ENCODE measurements around the gene MIOS.
"Not testable (repeated sequence)": the region's sequence is repeated elsewhere in the genome, so short reads cannot be mapped to it uniquely, and the experiment has no call there.

MIOS gene

GRCh38 chr7:7554649-7555575 is 11.8 kb upstream of the MIOS start:
- DNase-seq: no peak

DNA sequence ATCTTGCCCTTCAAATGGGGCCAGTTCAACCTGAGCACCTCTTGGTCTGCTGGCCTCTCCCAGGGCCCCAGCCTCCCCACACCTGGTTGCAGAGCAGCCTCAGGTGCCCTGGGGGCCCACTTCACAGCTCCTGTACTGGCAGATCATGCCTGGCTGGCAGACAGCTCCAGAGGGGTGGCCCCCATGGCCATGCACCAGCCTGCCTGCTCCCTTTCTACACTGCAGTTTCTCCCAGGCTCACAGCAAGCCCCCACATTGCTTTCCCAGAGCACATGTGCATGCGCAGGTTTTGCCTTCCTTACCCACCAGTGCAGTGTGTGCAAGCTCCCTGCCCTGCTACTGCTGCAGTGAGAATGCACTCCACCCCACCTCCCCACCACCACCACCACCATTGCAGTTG is 9.8 kb upstream of the MIOS start:
- DNase-seq: no peak

GRCh38 chr7:7557252-7557651 is 9.4 kb upstream of the MIOS start:
- no peak for DNase-seq

DNA sequence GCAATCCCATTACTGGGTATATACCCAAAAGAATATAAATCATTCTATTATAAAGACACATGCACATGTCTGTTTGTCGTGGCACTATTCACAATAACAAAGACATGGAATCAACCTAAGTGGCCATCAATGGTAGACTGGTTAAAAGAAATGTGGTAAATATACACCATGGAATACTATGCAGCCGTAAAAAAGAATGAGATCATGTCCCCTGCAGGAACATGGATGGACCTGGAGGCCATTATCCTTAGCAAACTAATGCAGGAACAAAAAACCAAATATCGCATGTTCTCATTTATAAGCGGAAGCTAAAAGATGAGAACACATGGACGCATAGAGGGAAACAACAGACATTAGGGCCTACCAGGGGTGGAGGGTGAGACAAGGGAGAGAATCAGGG is 5.1 kb upstream of the MIOS start:
- DNase-seq: not testable (repeated sequence)

GRCh38 chr7:7562736-7563135 is 3.9 kb upstream of the MIOS start:
- DNase-seq: no peak

DNA sequence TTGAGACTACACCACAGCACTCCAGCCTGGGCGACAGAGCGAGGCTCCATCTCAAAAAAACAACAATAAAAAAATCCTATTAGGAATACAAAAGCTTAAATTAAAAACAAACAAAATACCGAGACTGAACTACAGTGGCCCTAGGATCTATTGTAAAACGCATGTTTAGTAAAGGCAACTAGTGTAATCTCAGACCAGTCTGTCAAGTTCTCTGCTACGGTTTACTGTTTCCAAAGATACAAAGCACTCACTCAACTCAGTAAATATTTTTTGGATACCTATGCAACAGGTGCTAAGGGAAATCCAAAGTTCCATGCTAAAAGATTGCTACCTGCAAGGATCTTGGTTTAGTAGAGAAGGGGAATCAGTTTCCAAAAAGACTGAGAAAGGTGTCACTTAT is 3.4 kb upstream of the MIOS start:
- DNase-seq: no peak

DNA sequence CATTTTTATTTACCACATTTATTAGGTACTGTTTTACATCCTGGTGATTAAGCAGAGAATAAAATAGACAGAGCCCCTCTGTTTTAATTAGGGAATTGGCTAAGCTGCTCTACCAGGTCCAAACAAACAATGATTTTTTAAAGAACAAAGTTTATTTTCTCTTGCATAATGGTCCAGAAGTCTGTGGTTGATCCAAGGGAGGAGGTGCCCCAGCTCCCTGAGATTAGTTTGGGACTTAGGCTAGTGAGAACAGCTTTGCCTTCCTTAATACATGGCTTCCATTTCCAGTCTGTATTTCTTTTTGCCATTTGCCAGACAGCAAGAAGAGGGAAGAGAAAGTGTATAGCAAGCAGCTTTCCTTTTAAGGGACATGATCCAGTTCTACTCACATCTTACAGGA is 2.9 kb upstream of the MIOS start:
- no peak for DNase-seq

GRCh38 chr7:7564323-7564780 is 2.3 kb upstream of the MIOS start:
- no peak for DNase-seq

GRCh38 chr7:7565018-7565680 is 1.5 kb upstream of the MIOS start:
- no peak for DNase-seq

DNA sequence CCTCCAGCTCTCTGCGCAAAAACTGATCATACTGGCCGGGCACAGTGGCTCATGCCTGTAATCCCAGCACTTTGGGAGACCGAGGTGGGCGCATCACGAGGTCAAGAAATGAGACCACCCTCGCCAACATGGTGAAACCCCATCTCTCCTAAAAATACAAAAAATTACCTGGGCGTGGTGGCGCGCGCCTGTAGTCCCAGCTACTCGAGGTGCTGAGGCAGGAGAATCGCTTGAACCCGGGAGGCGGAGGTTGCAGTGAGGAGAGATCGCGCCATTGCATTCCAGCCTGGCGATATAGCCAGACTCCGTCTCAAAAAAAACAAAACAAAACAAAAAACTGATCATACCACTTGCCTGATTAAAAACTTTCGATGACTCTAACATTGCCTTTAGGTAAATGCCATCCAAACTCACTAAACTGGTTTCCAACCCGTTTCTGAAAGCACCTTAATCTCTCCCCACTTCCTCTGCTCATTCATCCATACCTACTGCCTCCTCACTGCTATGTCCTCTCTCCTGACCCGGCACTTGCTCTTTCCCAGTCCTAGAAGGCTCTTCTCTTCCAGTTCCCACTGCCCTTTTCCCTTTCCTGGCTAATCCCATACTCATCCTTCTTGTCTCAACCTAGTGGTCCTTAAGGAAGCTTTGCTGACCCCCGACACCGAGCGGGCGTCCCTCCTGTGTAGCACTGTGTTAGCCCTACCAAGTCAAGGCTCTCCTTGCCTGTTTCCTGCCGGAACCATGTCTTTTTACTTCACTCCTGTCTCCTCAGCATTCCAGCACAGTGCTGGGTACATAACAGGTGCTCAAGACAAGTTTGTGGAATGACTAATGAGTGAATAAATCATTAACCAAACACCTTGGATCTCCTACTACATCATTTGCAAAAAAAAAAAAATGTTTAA is 686 bp upstream of the MIOS start:
- DNase-seq: peak; percentile 11

GRCh38 chr7:7567898-7568531 is 1.3 kb downstream of the MIOS start:
- DNase-seq: no peak

- no peak for DNase-seq
Observed at GRCh38 chr7:7568553-7568952, 1.9 kb downstream of the MIOS start.

DNA sequence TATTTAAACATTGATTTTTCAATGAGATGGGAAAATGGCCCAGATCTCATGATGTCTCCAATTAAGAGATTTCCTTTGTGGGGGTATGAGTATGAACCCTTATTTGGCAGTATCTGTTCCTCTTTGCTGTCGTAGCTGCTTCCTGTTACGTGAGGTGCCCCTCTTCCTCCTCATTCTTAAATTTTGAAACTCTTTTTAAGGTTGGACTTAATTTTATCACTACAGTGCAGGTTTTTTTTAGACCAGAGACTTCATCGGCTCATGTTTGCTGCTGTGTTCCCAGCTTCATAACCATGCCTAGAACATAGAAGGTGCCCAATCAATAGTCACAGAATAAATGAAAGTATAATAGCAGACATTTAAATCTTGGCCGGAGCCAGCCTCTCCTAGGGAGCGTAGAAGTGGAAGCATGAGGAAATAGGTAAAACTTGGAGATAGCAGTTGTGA is 2.4 kb downstream of the MIOS start:
- peak; percentile 13 for DNase-seq

DNA sequence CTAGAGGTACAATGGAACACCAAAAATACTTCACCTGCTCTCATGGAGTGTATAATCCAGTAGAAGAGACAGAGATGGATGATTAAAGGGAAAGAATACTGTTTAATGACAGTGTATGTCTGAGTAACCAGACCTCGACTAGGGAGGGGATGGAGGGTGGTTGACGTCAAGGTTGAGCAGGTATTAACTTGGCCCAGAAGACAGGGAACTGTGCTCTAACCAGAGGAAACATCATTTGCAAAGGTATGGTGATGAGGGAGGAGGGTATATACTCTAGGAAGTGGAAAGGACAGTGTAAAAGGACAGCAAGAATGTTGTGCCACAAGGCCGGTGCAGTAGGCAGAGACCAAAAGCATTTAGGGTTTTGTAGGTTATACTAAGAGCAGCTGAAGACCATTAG is 2.9 kb downstream of the MIOS start:
- no peak for DNase-seq

GRCh38 chr7:7570584-7570983 is 3.9 kb downstream of the MIOS start:
- DNase-seq: no peak

GRCh38 chr7:7573701-7574100 is 7.0 kb downstream of the MIOS start:
- DNase-seq: no peak

DNA sequence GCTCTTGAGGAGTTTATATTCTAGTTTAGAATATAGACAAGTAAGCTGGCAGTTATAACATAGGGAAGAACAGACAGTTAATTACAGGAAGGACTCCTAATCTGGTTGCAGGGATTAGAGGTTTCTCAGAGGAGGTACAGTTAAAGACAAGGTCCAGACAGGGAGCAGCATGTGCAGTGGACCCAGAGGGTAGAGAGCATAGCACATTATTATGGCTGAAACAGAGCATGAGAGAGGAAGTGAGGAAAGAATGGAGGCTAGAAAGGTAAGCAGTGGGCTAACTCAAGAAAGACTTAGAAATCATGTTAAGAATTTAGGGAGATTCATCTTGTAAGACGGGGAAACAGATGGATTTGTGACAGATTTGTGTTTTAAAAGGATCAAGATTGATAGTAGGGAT is 9.7 kb downstream of the MIOS start:
- no peak for DNase-seq

DNA sequence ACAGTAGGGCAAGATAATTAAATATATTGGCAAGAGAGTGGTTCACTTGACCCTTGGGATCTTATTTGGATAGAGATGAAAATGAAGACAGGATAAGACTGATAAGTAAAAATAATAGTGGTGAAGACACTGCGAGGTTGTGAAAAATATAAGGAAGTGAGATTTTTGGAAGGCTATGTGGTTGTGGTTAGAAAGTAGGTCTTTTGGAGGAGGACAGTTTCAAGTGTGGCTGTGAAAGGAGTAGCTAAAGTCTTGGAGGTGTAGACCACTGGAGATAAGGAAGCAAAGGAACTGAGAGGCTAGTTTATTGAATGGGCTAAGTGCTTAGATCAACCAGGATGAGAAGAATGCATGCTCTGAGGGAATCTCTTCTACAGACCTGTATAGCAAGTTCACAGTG is 11.2 kb downstream of the MIOS start:
- no peak for DNase-seq

- no peak for DNase-seq
Observed at GRCh38 chr7:7579638-7580037, 13.0 kb downstream of the MIOS start.

GRCh38 chr7:7581531-7582179 is 15.0 kb downstream of the MIOS start:
- DNase-seq: no peak

DNA sequence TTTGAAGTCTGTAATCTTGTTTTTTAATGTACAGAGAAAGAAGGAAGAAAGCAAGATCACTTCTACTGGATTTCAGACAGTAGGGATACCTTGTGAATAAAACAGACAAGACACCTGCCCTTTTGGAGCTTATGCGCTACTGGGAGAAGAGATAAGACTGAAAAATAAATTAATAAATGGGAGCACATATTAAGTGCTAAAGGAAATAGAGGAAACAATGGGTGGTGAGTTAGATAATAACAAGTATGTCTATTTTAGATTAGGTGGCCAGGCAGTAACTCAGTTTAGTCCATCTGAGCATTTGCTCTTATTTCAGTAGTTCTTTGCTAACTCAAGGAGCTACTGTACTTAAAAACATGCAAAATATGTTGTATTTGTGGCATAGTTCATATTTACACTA is 15.9 kb downstream of the MIOS start:
- DNase-seq: no peak

- no peak for DNase-seq
Observed at GRCh38 chr7:7583731-7584130, 17.0 kb downstream of the MIOS start.
